ENCODE results near the gene SKIC2. TPM values are rescaled to one million over a fixed set of nuclear protein-coding genes. Genes with fewer than 3 reads are reported as not detected.

SKIC2 gene
- total and polyA plus RNA-seq, 2 of the 8 experiments (the other 6 are each of a cell fraction or from before 2014, with no cell fraction given), result 42.1 to 59.7 TPM

DNA sequence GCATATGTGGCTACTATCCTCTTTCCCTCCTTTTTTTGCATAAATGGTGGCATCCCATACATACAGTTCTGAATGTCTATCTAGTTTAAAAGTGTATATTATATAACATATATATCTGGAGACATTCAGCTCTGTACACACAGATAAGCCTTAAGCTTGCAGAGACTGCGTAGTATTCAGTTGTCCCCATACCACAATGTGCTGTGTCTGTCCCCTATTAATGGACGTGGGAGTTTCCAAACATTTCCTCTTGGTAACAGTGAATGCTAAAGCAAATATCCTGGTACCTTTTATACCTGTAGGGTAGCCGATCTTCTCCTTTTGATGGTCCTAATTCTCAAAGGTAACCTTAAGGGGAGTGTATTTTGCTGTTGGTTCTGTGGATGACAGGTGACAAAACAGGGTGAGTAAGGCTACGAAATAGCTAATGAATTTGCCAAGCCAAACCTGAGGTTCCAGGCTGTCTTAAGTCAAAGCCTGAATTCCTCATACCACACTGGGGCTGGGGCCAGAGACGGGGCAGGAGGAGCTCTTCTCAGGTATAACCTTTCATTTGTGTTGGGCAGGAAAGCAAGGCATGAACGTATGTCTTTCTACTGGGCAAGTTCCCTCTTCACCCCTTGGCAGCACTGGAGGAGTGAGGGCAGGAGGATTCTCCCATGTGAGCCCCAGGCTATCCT is 39.2 kb upstream of the SKIC2 start:
- H3K14ac ChIP-seq (ENCODE audit: insufficient read length), result no peak overlapping the region
- no peak overlapping the region for H2BK12ac ChIP-seq (ENCODE audit: low read depth, low read length)
- no peak overlapping the region for H2AK5ac ChIP-seq (ENCODE audit: low read depth, low read length)
- no peaks in the 10 kb centered on the region for H3K27me3 ChIP-seq (replicated peaks in 1 of 4; ENCODE audit: control insufficient read depth in 3 of 4, extremely low read depth in 1 of 4, insufficient read depth in 3 of 4, low read length in 3 of 4)
- H3K36me3 ChIP-seq (ENCODE audit: control insufficient read depth in 2 of 4, insufficient read depth in 4 of 4, low read length in 3 of 4), result no peaks in the 10 kb centered on the region
- H3K79me1 ChIP-seq (ENCODE audit: low read depth, low read length), result no peaks in the 10 kb centered on the region
- no peak overlapping the region for H2AFZ ChIP-seq (ENCODE audit: low read length)
- H3K4me3 ChIP-seq (ENCODE audit: extremely low read depth in 1 of 4, insufficient read depth in 2 of 4, low read depth in 3 of 4, low read length in 4 of 4), result no peak overlapping the region
- H3K27ac ChIP-seq (ENCODE audit: low read depth, low read length), result no peak overlapping the region
- H3K18ac ChIP-seq (ENCODE audit: extremely low read depth, low read length), result no peak overlapping the region
- no peaks in the 10 kb centered on the region; the same call in 1 of the 2 replicates for H3K23me2 ChIP-seq (ENCODE audit: low read depth, low read length)
- TF ChIP-seq PHF8 (conservative IDR thresholded peaks at IDR 0.05; ENCODE audit: low read depth, low read length), result no peak
- no peak for TF ChIP-seq TCF12 (IDR thresholded peaks at IDR 0.05; ENCODE audit: low read depth, low read length)
- TF ChIP-seq CREB1 (IDR thresholded peaks at IDR 0.05), result no peak
- TF ChIP-seq KDM4A (IDR thresholded peaks at IDR 0.05; ENCODE audit: low read depth, low read length, severe bottlenecking), result no peak
- TF ChIP-seq, protein P1, sequence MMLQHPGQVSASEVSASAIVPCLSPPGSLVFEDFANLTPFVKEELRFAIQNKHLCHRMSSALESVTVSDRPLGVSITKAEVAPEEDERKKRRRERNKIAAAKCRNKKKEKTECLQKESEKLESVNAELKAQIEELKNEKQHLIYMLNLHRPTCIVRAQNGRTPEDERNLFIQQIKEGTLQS (IDR thresholded peaks at IDR 0.05; ENCODE audit: insufficient read depth, low read depth, low read length), result no peak
- TF ChIP-seq SIX5 (IDR thresholded peaks at IDR 0.05; ENCODE audit: low read depth, low read length), result no peak
- no peak for TF ChIP-seq NANOG (IDR thresholded peaks at IDR 0.05; ENCODE audit: insufficient read depth, low read depth, low read length, poor library complexity, severe bottlenecking)
- no peak overlapping the region for H2BK15ac ChIP-seq (ENCODE audit: low read length)
- no peak overlapping the region for H3K4me2 ChIP-seq (ENCODE audit: insufficient read depth in 1 of 2, low read depth in 2 of 2, low read length in 2 of 2)
- POLR2A ChIA-PET (ENCODE audit: partially characterized antibody), result interaction anchor here (0.9 to 2.7 kb wide), 5 partner anchors 13 to 52 kb away, joined by 3 to 12 read pairs (median 5); partner anchors contain the start of genes DXO, EHMT2 and ZBTB12
- CTCF ChIA-PET (ENCODE audit: partially characterized antibody), result interaction anchor here (0.8 to 4.6 kb wide), 4 partner anchors 31 to 177 kb away, joined by 3 to 26 read pairs (median 4); no protein-coding TSS in a partner anchor
- FAIRE-seq, result no peak
- no peak overlapping the region for H3K56ac ChIP-seq (replicated peaks; ENCODE audit: insufficient read length, low read depth, low read length)
- H4K20me1 ChIP-seq (replicated peaks in 1 of 2; ENCODE audit: control insufficient read depth in 1 of 2, insufficient read depth in 2 of 2, low read length in 2 of 2), result no peaks in the 10 kb centered on the region
- H3K4me1 ChIP-seq (replicated peaks in 1 of 4; ENCODE audit: control insufficient read depth in 3 of 4, insufficient read depth in 4 of 4, low read length in 3 of 4), result no peaks in the 10 kb centered on the region
- H4K5ac ChIP-seq (ENCODE audit: insufficient read length, low read depth, low read length), result no peak overlapping the region
- no peak overlapping the region for H3K23ac ChIP-seq (ENCODE audit: insufficient read length)
- H2BK120ac ChIP-seq (replicated peaks; ENCODE audit: low read depth, low read length), result no peak overlapping the region
- DNase-seq (ENCODE audit: low read depth in 1 of 2, low spot score in 2 of 2), result no peak
- no peak overlapping the region for H4K91ac ChIP-seq (replicated peaks; ENCODE audit: insufficient read length, low read length)
- 80% methylated on average over 6 of the region's 6 CpGs; no CpG with 5 or more reads in 1 of the 2 experiments for WGBS, 2 experiments (ENCODE audit: extremely low coverage in 1 of 2, insufficient coverage in 1 of 2, insufficient read length in 1 of 2, insufficient replicate concordance in 2 of 2, low coverage in 1 of 2, low lambda C conversion rate in 2 of 2, missing lambda C conversion rate in 1 of 2)
- H2BK20ac ChIP-seq (ENCODE audit: low read length), result no peak overlapping the region
- no peak overlapping the region for H3K4ac ChIP-seq (replicated peaks; ENCODE audit: insufficient read length, low read depth, low read length)
- H4K8ac ChIP-seq (ENCODE audit: extremely low read depth, insufficient read depth, low read length), result no peak overlapping the region
- H3K9me3 ChIP-seq (ENCODE audit: insufficient read depth in 2 of 2, low read depth in 1 of 2, low read length in 1 of 2), result no peaks in the 10 kb centered on the region
- no peak overlapping the region for H3K9ac ChIP-seq (replicated peaks in 1 of 4; ENCODE audit: extremely low read depth in 1 of 4, low read depth in 3 of 4, low read length in 3 of 4)
- H2BK5ac ChIP-seq (ENCODE audit: low read depth, low read length), result no peak overlapping the region
- no peaks in the 10 kb centered on the region for H3K79me2 ChIP-seq (ENCODE audit: control insufficient read depth in 1 of 2, insufficient read depth in 2 of 2, low read length in 2 of 2)
